Neural cell (in vitro differentiated cells): ENCODE measurements around the gene SIRPG. TPM values are rescaled to one million over a fixed set of nuclear protein-coding genes. Genes with fewer than 3 reads are reported as not detected.

Experiments
- H2AFZ ChIP-seq: fragments of 200-600, 300-800 bp; sonication (generic), shearing (Covaris generic); 2 replicates; pipeline ENCODE4 v1.6.0; 2014; ENCODE audit warnings: low read depth, mild to moderate bottlenecking, antibody characterized with exemption, low read length, moderate library complexity
- H3F3A ChIP-seq: fragments of 200-600 bp; shearing (Covaris generic); 2 replicates; pipeline ENCODE4 v1.6.1; 2016; ENCODE audit warnings: mild to moderate bottlenecking, moderate library complexity, mixed read lengths, antibody characterized with exemption, low read length; ENCODE audit not compliant: insufficient read depth, poor library complexity, severe bottlenecking
- H3K27ac ChIP-seq: fragments of 200-600, 300-800 bp; sonication (generic), shearing (Covaris generic); 2 replicates; pipeline ENCODE4 v1.5.1; 2014; ENCODE audit warnings: mild to moderate bottlenecking, low read length, moderate library complexity
- H3K27me3 ChIP-seq: fragments of 300-800, 200-600 bp; sonication (generic), shearing (Covaris generic); 2 replicates; pipeline ENCODE4 v1.6.0; 2014; ENCODE audit warnings: mild to moderate bottlenecking, low read depth, low read length, moderate library complexity; ENCODE audit not compliant: insufficient read depth
- H3K36me3 ChIP-seq: fragments of 300-800, 200-600 bp; sonication (generic), shearing (Covaris generic); 2 replicates; pipeline ENCODE4 v1.5.1; 2014; ENCODE audit warnings: mild to moderate bottlenecking, antibody characterized with exemption, low read length, moderate library complexity; ENCODE audit not compliant: insufficient read depth
- H3K4me2 ChIP-seq: fragments of 300-800, 200-600 bp; sonication (generic), shearing (Covaris generic); 2 replicates; pipeline ENCODE4 v1.6.0; 2014; ENCODE audit warnings: mild to moderate bottlenecking, low read length
- H3K4me3 ChIP-seq: fragments of 300-800, 200-600 bp; sonication (generic), shearing (Covaris generic); 2 replicates; pipeline ENCODE4 v1.5.1; 2014; ENCODE audit warnings: mild to moderate bottlenecking, low read length, moderate library complexity
- H3K79me2 ChIP-seq: fragments of 200-600 bp; shearing (Covaris generic); replicated peaks from 2 replicates; pipeline ENCODE4 v1.6.0; 2014; ENCODE audit warnings: mild to moderate bottlenecking, low read length, moderate library complexity; ENCODE audit not compliant: insufficient read depth
- H3K9ac ChIP-seq: fragments of 300-800, 200-600 bp; sonication (generic), shearing (Covaris generic); 2 replicates; pipeline ENCODE4 v1.6.1; 2016; ENCODE audit warnings: mild to moderate bottlenecking, low read length, mixed read lengths
- H3K9me2 ChIP-seq: fragments of 200-600 bp; shearing (Covaris generic); 2 replicates; pipeline ENCODE4 v1.6.1; 2016; ENCODE audit warnings: mild to moderate bottlenecking, low read length, mixed read lengths; ENCODE audit not compliant: insufficient read depth
- H3K9me3 ChIP-seq: fragments of 200-600, 300-800 bp; sonication (generic), shearing (Covaris generic); 2 replicates; pipeline ENCODE4 v1.6.1; 2016; ENCODE audit warnings: mild to moderate bottlenecking, mixed run types, low read length, moderate library complexity, mixed read lengths
- H4K20me1 ChIP-seq: fragments of 200-600 bp; shearing (Covaris generic); 2 replicates; pipeline ENCODE4 v1.6.1; 2016; ENCODE audit warnings: mild to moderate bottlenecking, mixed run types; ENCODE audit not compliant: insufficient read depth
- EP300 ChIP-seq: fragments of 450-650 bp; conservative IDR thresholded peaks from 2 replicates; pipeline ENCODE4 v1.6.1; 2014; ENCODE audit warnings: antibody characterized with exemption, mild to moderate bottlenecking, moderate library complexity; ENCODE audit not compliant: poor library complexity, severe bottlenecking
- EZH2 ChIP-seq: fragments of 200-600, 300-800 bp; shearing (Covaris generic), sonication (generic); IDR thresholded peaks from 2 replicates; pipeline ENCODE4 v1.6.1; 2014; ENCODE audit warnings: antibody characterized with exemption, low read length, borderline replicate concordance, mild to moderate bottlenecking; ENCODE audit not compliant: insufficient read depth, poor library complexity, severe bottlenecking
- MXI1 ChIP-seq: fragments of 450-650 bp; conservative IDR thresholded peaks from 2 replicates; pipeline ENCODE4 v1.6.1; 2014; ENCODE audit warnings: antibody characterized with exemption, mild to moderate bottlenecking; ENCODE audit not compliant: poor library complexity, severe bottlenecking
- POLR2AphosphoS5 ChIP-seq: IDR thresholded peaks from 2 replicates; pipeline ENCODE4 v1.6.1; 2012
- RAD21 ChIP-seq: fragments of 450-650 bp; conservative IDR thresholded peaks from 2 replicates; pipeline ENCODE4 v1.6.1; 2014; ENCODE audit warnings: antibody characterized with exemption, mild to moderate bottlenecking, moderate library complexity
- SMC3 ChIP-seq: fragments of 450-650 bp; conservative IDR thresholded peaks from 2 replicates; pipeline ENCODE4 v1.6.1; 2014; ENCODE audit warnings: antibody characterized with exemption, mild to moderate bottlenecking, moderate library complexity; ENCODE audit not compliant: poor library complexity
- TAF1 ChIP-seq: IDR thresholded peaks from 2 replicates; pipeline ENCODE4 v1.6.1; 2012; ENCODE audit warnings: low read depth
- polyA plus RNA-seq: library from polyadenylated mRNA; depleted of rRNA; stranded (reverse); fragments of >200 nt; gene quantifications from 2 replicates; pipeline ENCODE4 v1.2.3, GENCODE V29; 2014
- TF ChIP-seq, protein P1 (sequence below): fragments of 450-650 bp; IDR thresholded peaks from 2 replicates; pipeline ENCODE4 v1.5.1; 2014; ENCODE audit warnings: antibody characterized with exemption, mild to moderate bottlenecking, moderate library complexity; ENCODE audit not compliant: poor library complexity, severe bottlenecking
- TF ChIP-seq, protein P2 (sequence below): IDR thresholded peaks from 2 replicates; pipeline ENCODE4 v1.6.1; 2012; ENCODE audit warnings: borderline replicate concordance

SIRPG gene
- polyA plus RNA-seq, 1 donor from 2014 or later = not detected

DNA sequence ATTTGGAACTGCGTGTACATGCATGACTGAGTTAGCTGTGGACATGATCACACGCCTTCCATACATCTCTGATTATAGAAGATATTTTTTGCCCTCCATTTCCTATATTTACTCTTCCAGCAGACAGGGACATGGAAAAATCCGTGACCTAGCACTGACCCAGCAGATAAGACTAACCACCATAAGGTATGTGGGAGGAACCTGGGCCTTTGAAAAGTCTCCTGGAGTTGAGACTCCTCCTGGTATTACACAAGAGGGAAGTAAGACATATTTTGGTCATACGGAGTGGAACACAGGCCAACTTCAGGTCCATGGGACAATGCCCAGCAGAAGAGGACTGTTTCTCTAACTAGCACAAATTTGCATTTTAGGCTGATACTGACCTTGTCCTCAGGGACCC, 24.0 kb downstream of the SIRPG start:
- no peaks in the 10 kb centered on the region for H3F3A ChIP-seq
- no peak overlapping the region for H3K9ac ChIP-seq
- H3K27ac ChIP-seq = no peak overlapping the region
- no peaks in the 10 kb centered on the region for H3K79me2 ChIP-seq
- no peaks in the 10 kb centered on the region for H4K20me1 ChIP-seq
- no peak overlapping the region for H3K4me3 ChIP-seq
- H3K9me2 ChIP-seq = no peaks in the 10 kb centered on the region
- no peak overlapping the region for H2AFZ ChIP-seq
- H3K4me2 ChIP-seq = no peak overlapping the region
- no peaks in the 10 kb centered on the region for H3K36me3 ChIP-seq
- no peak for TF ChIP-seq SMC3
- TF ChIP-seq POLR2AphosphoS5 = no peak
- no peak for TF ChIP-seq EP300
- H3K27me3 ChIP-seq = no peaks in the 10 kb centered on the region
- no peaks in the 10 kb centered on the region for H3K9me3 ChIP-seq

DNA sequence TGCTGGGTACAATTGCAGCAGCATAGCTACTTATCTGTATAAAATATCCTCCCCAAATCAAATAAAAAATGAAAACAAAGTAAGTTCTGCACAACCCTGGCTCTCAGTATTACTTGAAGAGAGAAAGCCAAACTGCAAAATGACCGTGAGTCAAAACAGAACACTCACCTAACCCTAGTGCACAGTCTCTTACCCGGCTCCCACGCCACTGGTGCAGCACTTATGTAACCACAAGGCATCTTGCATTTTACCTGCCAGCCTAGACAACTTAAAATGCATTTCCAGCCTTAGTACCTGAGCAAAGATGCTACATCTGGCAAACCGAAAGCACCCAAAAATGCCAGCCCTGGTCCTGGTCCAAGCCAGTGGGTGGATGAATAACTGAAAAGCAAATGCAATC, 25.4 kb downstream of the SIRPG start:
- Histone ChIP-seq H3F3A (no peaks in the 10 kb centered on the region), H3K9me2 (no peaks in the 10 kb centered on the region), H3K4me3 (no peak overlapping the region), H3K27me3 (no peaks in the 10 kb centered on the region), H3K9ac (no peak overlapping the region), H3K36me3 (no peaks in the 10 kb centered on the region), H3K9me3 (no peaks in the 10 kb centered on the region), H3K4me2 (no peak overlapping the region), H2AFZ (no peak overlapping the region), H3K27ac (no peak overlapping the region), H4K20me1 (no peaks in the 10 kb centered on the region), H3K79me2 (no peaks in the 10 kb centered on the region)
- TF ChIP-seq, protein P1, sequence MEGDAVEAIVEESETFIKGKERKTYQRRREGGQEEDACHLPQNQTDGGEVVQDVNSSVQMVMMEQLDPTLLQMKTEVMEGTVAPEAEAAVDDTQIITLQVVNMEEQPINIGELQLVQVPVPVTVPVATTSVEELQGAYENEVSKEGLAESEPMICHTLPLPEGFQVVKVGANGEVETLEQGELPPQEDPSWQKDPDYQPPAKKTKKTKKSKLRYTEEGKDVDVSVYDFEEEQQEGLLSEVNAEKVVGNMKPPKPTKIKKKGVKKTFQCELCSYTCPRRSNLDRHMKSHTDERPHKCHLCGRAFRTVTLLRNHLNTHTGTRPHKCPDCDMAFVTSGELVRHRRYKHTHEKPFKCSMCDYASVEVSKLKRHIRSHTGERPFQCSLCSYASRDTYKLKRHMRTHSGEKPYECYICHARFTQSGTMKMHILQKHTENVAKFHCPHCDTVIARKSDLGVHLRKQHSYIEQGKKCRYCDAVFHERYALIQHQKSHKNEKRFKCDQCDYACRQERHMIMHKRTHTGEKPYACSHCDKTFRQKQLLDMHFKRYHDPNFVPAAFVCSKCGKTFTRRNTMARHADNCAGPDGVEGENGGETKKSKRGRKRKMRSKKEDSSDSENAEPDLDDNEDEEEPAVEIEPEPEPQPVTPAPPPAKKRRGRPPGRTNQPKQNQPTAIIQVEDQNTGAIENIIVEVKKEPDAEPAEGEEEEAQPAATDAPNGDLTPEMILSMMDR = no peak
- TF ChIP-seq SMC3 (no peak), EZH2 (no peak), RAD21 (no peak), EP300 (no peak), MXI1 (no peak), TAF1 (no peak), POLR2AphosphoS5 (no peak)
- TF ChIP-seq, protein P2, sequence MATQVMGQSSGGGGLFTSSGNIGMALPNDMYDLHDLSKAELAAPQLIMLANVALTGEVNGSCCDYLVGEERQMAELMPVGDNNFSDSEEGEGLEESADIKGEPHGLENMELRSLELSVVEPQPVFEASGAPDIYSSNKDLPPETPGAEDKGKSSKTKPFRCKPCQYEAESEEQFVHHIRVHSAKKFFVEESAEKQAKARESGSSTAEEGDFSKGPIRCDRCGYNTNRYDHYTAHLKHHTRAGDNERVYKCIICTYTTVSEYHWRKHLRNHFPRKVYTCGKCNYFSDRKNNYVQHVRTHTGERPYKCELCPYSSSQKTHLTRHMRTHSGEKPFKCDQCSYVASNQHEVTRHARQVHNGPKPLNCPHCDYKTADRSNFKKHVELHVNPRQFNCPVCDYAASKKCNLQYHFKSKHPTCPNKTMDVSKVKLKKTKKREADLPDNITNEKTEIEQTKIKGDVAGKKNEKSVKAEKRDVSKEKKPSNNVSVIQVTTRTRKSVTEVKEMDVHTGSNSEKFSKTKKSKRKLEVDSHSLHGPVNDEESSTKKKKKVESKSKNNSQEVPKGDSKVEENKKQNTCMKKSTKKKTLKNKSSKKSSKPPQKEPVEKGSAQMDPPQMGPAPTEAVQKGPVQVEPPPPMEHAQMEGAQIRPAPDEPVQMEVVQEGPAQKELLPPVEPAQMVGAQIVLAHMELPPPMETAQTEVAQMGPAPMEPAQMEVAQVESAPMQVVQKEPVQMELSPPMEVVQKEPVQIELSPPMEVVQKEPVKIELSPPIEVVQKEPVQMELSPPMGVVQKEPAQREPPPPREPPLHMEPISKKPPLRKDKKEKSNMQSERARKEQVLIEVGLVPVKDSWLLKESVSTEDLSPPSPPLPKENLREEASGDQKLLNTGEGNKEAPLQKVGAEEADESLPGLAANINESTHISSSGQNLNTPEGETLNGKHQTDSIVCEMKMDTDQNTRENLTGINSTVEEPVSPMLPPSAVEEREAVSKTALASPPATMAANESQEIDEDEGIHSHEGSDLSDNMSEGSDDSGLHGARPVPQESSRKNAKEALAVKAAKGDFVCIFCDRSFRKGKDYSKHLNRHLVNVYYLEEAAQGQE = no peak
